ENCODE results near the gene VSTM4.

GRCh38 chr10:49000437-49001398 is 114.6 kb downstream of the VSTM4 start:
- TF ChIP-seq POLR2A (IDR thresholded peaks at IDR 0.05) = no peak
- TF ChIP-seq, protein P1, sequence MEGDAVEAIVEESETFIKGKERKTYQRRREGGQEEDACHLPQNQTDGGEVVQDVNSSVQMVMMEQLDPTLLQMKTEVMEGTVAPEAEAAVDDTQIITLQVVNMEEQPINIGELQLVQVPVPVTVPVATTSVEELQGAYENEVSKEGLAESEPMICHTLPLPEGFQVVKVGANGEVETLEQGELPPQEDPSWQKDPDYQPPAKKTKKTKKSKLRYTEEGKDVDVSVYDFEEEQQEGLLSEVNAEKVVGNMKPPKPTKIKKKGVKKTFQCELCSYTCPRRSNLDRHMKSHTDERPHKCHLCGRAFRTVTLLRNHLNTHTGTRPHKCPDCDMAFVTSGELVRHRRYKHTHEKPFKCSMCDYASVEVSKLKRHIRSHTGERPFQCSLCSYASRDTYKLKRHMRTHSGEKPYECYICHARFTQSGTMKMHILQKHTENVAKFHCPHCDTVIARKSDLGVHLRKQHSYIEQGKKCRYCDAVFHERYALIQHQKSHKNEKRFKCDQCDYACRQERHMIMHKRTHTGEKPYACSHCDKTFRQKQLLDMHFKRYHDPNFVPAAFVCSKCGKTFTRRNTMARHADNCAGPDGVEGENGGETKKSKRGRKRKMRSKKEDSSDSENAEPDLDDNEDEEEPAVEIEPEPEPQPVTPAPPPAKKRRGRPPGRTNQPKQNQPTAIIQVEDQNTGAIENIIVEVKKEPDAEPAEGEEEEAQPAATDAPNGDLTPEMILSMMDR (IDR thresholded peaks at IDR 0.05) = no peak
